Measurements from ENCODE around the gene MRGPRG.

MRGPRG gene

GRCh38 chr11:3206922-3207204, 11.8 kb downstream of the MRGPRG start:
- DNase-seq = no peak

- DNase-seq = no peak
Measured at GRCh38 chr11:3206156-3206921, 12.3 kb downstream of the MRGPRG start.

- DNase-seq = no peak
Measured at GRCh38 chr11:3205261-3206155, 13.1 kb downstream of the MRGPRG start.

GRCh38 chr11:3204141-3205015, 14.2 kb downstream of the MRGPRG start:
- DNase-seq = no peak

GRCh38 chr11:3203221-3204043, 15.2 kb downstream of the MRGPRG start:
- DNase-seq = no peak

- no peak for DNase-seq
Measured at GRCh38 chr11:3202759-3203158, 15.9 kb downstream of the MRGPRG start.

- DNase-seq = no peak
Measured at GRCh38 chr11:3202305-3202704, 16.3 kb downstream of the MRGPRG start.

- no peak for DNase-seq
Measured at GRCh38 chr11:3201677-3202181, 16.9 kb downstream of the MRGPRG start.

- no peak for DNase-seq
Measured at GRCh38 chr11:3201112-3201581, 17.5 kb downstream of the MRGPRG start.

GRCh38 chr11:3200388-3201111, 18.1 kb downstream of the MRGPRG start:
- no peak for DNase-seq

- DNase-seq = no peak
Measured at GRCh38 chr11:3199537-3200295, 18.9 kb downstream of the MRGPRG start.

GRCh38 chr11:3198815-3199214, 19.8 kb downstream of the MRGPRG start:
- no peak for DNase-seq

GRCh38 chr11:3197878-3198528, 20.6 kb downstream of the MRGPRG start:
- DNase-seq = no peak

GRCh38 chr11:3197044-3197695, 21.4 kb downstream of the MRGPRG start:
- no peak for DNase-seq

GRCh38 chr11:3196161-3197043, 22.2 kb downstream of the MRGPRG start:
- DNase-seq = no peak

- no peak for DNase-seq
Measured at GRCh38 chr11:3195251-3196160, 23.1 kb downstream of the MRGPRG start.

All from cortex of kidney (tissue), 1 donor.